Measurements from ENCODE around the gene CLDN20.

Gene CLDN20

DNA sequence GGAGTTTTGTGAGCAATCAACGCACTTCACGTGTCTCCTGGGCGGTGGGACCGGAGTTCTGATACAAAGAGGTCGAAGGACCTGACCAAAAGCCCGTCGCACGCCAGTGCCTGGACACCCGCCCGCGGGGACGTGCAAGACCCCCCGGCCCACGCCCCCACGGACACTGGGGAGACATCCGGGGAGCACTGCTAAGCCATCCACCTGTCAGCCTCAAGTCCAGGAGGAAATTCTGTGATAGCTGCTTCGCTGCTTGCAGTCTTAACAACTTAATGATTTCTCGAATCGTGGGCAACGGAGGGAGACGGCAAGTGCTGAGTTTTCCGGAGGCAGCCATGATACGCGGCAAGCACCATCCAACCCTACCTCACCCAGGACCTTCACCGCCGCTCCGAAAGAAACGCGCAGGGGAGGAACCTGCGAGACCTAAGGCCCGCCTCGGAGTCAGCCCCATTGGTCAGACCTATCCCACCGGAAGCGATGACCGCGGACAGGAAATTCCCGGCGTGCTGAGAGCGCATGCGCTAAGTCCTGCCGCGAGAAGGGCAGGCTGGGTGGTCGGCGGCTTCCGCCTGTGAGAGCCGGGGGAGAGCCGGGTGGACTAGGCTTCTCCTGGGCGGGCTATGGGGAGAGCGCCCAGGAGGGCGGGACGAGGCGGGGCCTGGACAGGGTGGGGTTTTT lies 50.4 kb downstream of the CLDN20 start, which contains the start of gene TFB1M:
TSS of gene TFB1M (minus strand) at position 393 of the 681 bp plus-strand sequence. CDS start at position 337, 56 bp downstream.
- DNase-seq = peak; percentile 95

DNA sequence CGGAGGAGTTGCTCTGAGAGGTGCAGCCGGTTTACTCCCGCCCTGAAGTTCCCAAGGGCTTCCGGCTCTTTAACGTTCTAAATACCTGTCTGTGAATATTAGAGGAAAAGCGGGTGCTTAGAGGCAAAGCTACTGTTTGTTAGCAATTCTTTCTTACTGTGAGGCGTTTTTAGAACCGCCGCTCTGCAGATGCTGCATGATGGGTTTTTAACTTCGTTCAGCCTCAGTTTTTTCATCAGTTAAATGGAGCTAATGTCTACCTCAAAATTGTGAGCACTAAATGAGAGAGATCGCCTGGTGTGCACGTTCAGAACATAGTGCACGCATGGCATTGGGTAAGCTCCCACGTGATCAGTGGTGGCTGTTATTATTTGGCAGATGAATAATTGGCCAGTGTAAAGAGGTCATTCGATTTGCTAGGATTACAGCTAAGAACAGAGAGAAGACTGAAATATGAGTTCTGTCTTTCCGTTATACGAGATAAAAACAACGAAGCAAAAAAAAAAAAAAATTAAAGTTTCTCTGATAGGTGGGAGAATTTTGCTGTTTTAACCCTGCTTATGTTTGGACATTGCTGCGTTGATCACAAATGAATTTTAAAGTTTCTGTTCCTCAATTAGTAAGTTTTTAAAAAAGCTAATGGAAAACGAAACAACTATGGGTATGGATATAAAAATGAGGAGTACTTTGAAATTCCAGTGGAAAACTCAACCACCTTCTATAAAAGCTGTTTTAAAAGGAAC lies 51.1 kb downstream of the CLDN20 start:
- DNase-seq = peak; percentile 22

DNA sequence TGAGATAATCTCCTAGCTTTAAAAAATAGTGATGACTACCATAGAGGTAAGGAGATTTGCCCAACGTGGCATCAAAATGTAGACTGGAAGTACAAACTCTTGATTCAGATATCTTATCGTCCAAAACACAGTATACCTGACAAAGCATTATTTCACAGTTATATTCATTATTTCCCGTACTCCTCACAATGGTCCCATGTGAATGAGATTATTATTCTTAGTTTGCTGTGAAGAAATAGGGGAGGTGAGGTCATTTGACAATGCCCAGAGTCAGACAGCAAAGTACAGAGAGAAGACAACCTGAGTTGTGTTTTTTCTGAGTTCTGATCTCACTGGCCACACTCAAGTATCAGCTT lies 51.7 kb downstream of the CLDN20 start:
- DNase-seq = no peak

DNA sequence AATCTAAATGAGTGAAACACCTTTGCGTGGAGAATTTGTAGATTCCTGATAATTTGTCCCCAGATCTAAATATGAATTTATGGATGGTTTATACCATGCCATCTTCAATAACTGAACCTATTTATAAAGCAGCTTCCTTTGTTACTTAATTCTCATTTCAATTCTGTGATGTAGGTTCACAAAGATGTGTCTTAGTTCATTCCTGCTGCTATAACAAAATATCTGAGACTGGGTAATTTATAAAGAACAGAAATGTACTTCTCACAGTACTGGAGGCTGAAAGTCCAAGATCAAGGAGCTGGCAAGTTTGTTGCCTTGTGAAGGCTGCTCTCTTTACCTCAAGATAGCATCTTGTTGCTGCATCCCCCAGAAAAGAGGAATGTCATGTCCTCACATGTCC lies 52.6 kb downstream of the CLDN20 start:
- no peak for DNase-seq

DNA sequence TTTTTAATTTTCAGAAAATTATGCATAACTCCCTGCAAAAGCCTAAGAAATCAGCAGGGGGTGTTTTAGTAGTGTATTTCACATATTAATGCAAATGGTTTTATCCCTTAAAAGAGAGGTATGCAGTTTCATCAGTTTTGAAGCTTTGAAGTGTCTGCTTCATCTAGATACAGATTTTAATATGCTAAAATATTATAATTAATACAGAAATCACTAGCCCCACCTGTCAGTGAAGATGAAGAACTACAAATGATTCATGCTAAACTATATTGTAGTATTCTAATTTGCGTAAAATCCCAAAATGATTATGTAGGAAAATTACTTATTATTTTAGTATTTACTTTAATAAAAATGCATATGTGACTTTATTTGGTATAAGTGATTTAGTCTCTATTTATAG lies 53.4 kb downstream of the CLDN20 start:
- DNase-seq = no peak

DNA sequence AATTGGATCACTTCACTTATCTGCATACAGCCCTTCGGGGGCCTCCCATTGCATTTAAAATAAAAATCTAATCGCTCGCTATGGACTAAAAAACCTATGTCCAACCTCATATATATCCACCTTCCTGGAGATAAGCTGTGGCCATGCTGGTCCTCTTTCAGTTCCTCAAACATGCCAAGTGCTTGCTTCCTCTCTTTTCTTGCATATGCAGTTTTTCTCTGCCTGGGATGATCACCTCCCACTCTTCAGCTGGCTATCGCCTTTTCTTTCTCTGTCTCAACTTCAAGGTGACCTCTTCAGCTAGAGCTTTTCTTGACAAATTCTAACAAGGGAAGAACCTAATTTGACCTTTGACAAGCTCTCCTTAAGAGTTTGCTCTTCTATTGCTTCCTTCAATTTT lies 56.1 kb downstream of the CLDN20 start:
- DNase-seq = no peak

DNA sequence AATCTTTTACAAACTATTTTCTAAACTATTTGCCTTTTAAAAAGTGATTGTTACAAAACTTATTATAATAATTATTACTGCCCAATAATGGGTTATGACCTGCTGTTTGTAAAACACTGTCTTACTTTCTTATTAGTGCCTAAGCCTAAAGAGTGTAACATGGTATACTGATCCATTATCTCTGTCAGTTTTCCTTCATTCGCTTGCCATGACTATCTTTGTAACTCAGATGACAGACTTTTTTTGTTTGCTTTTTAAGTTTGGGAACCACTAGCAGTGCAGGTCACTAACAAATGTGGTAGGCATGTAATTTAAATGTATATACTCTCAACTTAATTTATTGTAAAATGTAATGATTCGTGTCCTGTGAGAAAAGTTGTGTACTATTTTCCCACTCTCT lies 60.4 kb downstream of the CLDN20 start:
- no peak for DNase-seq

DNA sequence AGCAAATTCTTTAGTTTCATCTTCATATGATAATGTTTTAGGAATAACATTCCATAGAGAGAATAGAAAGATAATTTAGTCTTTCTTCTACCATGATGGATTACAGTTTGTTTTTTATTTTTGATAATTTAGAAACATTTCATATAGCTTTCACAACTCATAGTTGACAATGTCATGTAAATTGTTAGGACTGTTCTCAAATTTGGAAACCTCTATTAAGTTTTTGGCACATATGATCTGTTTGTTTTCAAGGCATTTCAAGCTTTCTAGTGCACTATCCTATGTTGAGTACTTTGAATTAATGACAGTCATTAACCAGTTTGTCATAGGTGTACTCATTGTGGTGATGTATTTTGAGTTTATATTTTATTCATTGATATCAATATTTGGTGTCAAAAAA lies 61.2 kb downstream of the CLDN20 start:
- DNase-seq = no peak

DNA sequence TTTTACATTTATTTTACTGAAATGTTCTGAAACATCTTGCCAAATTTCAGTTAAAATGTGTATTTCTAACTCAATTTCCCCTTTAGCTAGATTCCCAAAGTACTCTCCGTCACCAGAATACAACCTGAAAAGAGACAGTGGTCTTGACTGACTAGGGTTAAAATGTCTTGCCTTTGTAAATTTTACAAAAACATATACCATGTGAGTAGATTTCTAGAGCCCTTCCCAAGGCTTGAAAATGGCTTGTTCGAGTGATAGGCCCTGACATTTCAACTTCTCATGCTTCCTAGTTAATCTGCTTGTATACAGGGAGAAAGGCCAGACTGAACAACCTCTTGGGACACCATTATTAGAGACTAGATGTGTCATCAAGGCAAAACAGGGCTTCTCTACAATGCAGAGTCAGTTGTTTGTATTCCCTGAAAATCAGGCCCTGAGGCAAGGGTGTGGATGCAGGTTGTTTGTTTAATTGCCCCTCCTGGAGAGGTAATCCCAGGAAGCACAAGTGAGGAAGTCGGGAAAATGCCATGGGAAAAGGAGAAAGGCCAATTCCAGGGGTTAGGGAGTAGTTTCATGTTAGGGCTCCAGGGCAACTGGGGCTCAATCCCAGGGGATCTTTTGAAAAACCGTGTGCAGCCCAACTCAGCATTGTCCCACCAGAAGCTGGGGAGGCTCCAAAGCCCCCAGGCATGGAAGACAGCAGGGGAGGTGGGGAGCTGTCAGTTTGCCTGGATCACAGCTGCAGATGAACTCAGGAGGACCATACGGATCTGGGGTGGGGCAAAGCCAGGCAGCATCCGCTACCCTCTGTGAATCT lies 62.1 kb downstream of the CLDN20 start:
- DNase-seq = no peak

Data from activated T-cell treated with anti-CD3 and anti-CD28 coated beads for 4 hours (primary cell).